Measurements from ENCODE around the gene FAM221B.
A peak's percentile ranks its signal among the peaks of the same experiment; 100 is the strongest.

FAM221B gene

GRCh38 chr9:35790385-35791296, 37.9 kb downstream of the FAM221B start:
- DNase-seq (ENCODE audit: low spot score), result peak; percentile 79

- DNase-seq (ENCODE audit: low spot score), result no peak
Measured at GRCh38 chr9:35790025-35790384, 38.5 kb downstream of the FAM221B start.

GRCh38 chr9:35789541-35789940, 39.0 kb downstream of the FAM221B start:
- DNase-seq (ENCODE audit: low spot score), result no peak

GRCh38 chr9:35783418-35783817, 45.1 kb downstream of the FAM221B start:
- DNase-seq (ENCODE audit: low spot score), result no peak

- no peak for DNase-seq (ENCODE audit: low spot score)
Measured at GRCh38 chr9:35781066-35781465, 47.5 kb downstream of the FAM221B start.

GRCh38 chr9:35778496-35778895, 50.0 kb downstream of the FAM221B start:
- no peak for DNase-seq (ENCODE audit: low spot score)

- DNase-seq (ENCODE audit: low spot score), result no peak
Measured at GRCh38 chr9:35776018-35776417, 52.5 kb downstream of the FAM221B start.

GRCh38 chr9:35774907-35775635, 53.5 kb downstream of the FAM221B start:
- DNase-seq (ENCODE audit: low spot score), result no peak

GRCh38 chr9:35771943-35772342, 56.6 kb downstream of the FAM221B start:
- no peak for DNase-seq (ENCODE audit: low spot score)

GRCh38 chr9:35771534-35771933, 57.0 kb downstream of the FAM221B start:
- no peak for DNase-seq (ENCODE audit: low spot score)

GRCh38 chr9:35771075-35771433, 57.5 kb downstream of the FAM221B start:
- no peak for DNase-seq (ENCODE audit: low spot score)

GRCh38 chr9:35769763-35770162, 58.8 kb downstream of the FAM221B start:
- no peak for DNase-seq (ENCODE audit: low spot score)

GRCh38 chr9:35767458-35767857, 61.1 kb downstream of the FAM221B start:
- DNase-seq (ENCODE audit: low spot score), result no peak

GRCh38 chr9:35766997-35767396, 61.5 kb downstream of the FAM221B start:
- DNase-seq (ENCODE audit: low spot score), result no peak

Data from ecto neural progenitor cell (in vitro differentiated cells).